K562 (cell line): ENCODE measurements around the gene SOCS3. TPM values are rescaled to one million over a fixed set of nuclear protein-coding genes. Genes with fewer than 3 reads are reported as not detected.
A peak's percentile ranks its signal among the peaks of the same experiment; 100 is the strongest.

Experiments used
- ATAC-seq: fragments of 200-7000 bp; cut with Tn5 transposase; 3 replicates; pipeline ENCODE4 v1.9.1; 2020; ENCODE audit warnings: moderate library complexity
- BruUV-seq: library from RNA; stranded (reverse); fragments of 400-500 nt; replicated peaks from 2 replicates; lab custom pipeline; 2021; lab: Mats Ljungman, UMichigan
- CTCF ChIA-PET: fragments of 300-600 bp; formaldehyde crosslinking; extraction: SDS; loops from one replicate; lab custom pipeline; 2021; ENCODE audit warnings: low intra/inter-chr PET ratio; lab: Yijun Ruan, JAX
- POLR2A ChIA-PET: fragments of 300-600, 350-650 bp; sonication (Branson Sonifier 250); formaldehyde crosslinking; extraction: SDS; loops from one replicate; lab custom pipeline; 2021; ENCODE audit warnings: antibody characterized with exemption, inconsistent platforms; lab: Yijun Ruan, JAX
- DNase-seq, 4 experiments: peaks; one replicate each; pipeline versions ENCODE4 v3.0.0 to v3.0.0-alpha.2; 2011 to 2018; ENCODE audit warnings: low spot score in 3 of 4, mixed read lengths in 3 of 4; ENCODE audit errors: extremely low read depth in 1 of 4
- FAIRE-seq: peaks from 2 replicates; lab custom pipeline; 2011; peaks lifted over from hg19 to GRCh38; lab: Jason Lieb, UNC
- H2AFZ ChIP-seq: 2 replicates; pipeline ENCODE4 v1.6.0; 2011; ENCODE audit warnings: low read depth, low read length, control low read depth, inconsistent platforms
- H3K27ac ChIP-seq: fragments of 200-600 bp; 3 replicates; pipeline ENCODE4 v1.8.0; 2011; ENCODE audit warnings: low read depth, mild to moderate bottlenecking, control low read depth, inconsistent platforms, low read length, moderate library complexity, mixed read lengths; ENCODE audit errors: extremely low read depth
- H3K27me3 ChIP-seq, 2 experiments: fragments of 300-600 bp in 1 of 2; 2 replicates in 1 of 2; 3 replicates in 1 of 2; pipeline versions ENCODE4 v1.6.0 to v1.8.0; 2011; ENCODE audit warnings: inconsistent platforms in 2 of 2, low read length in 2 of 2, mild to moderate bottlenecking in 1 of 2, mixed read lengths in 1 of 2, moderate library complexity in 1 of 2; ENCODE audit not compliant: control insufficient read depth in 2 of 2, insufficient read depth in 2 of 2
- H3K36me3 ChIP-seq: fragments of 300-600 bp; 3 replicates; pipeline ENCODE4 v1.8.0; 2011; ENCODE audit warnings: mild to moderate bottlenecking, low read length, inconsistent platforms; ENCODE audit not compliant: control insufficient read depth, insufficient read depth
- H3K4me1 ChIP-seq, 2 experiments: fragments of 200-600 bp in 1 of 2; replicated peaks in 1 of 2; 2 replicates in 1 of 2; 3 replicates in 1 of 2; pipeline versions ENCODE4 v1.5.1 to v1.8.0; 2011; ENCODE audit warnings: inconsistent platforms in 2 of 2, low read length in 2 of 2, mild to moderate bottlenecking in 1 of 2, mixed read lengths in 1 of 2, moderate library complexity in 1 of 2; ENCODE audit not compliant: control insufficient read depth in 2 of 2, insufficient read depth in 2 of 2
- H3K4me2 ChIP-seq: 2 replicates; pipeline ENCODE4 v1.6.1; 2011; ENCODE audit warnings: low read length, control low read depth, inconsistent platforms, mixed read lengths; ENCODE audit not compliant: insufficient read depth
- H3K4me3 ChIP-seq: fragments of 200-600 bp; sonication (generic), shearing (Covaris generic); 2 replicates; pipeline ENCODE4 v1.5.1; 2016; ENCODE audit warnings: control low read depth, inconsistent platforms
- H3K79me2 ChIP-seq: fragments of 200-600 bp; 3 replicates; pipeline ENCODE4 v1.8.0; 2011; ENCODE audit warnings: low read length, inconsistent platforms; ENCODE audit not compliant: control insufficient read depth, insufficient read depth
- H3K9ac ChIP-seq, 2 experiments: 2 replicates each; pipeline versions ENCODE4 v1.6.0 to v1.6.1; 2011; ENCODE audit warnings: low read depth in 2 of 2, low read length in 2 of 2, control low read depth in 1 of 2, inconsistent platforms in 1 of 2, mild to moderate bottlenecking in 1 of 2, mixed read lengths in 1 of 2; ENCODE audit not compliant: insufficient read depth in 1 of 2
- H3K9me1 ChIP-seq: one replicate; pipeline ENCODE4 v1.6.0; 2011; ENCODE audit warnings: inconsistent platforms, mild to moderate bottlenecking, low read length, moderate library complexity; ENCODE audit not compliant: control insufficient read depth, insufficient read depth
- H3K9me3 ChIP-seq: replicated peaks from 2 replicates; pipeline ENCODE4 v1.5.1; 2011; ENCODE audit warnings: low read depth, low read length, inconsistent platforms; ENCODE audit not compliant: control insufficient read depth, insufficient read depth
- H4K20me1 ChIP-seq: replicated peaks from 2 replicates; pipeline ENCODE4 v1.6.1; 2011; ENCODE audit warnings: low read length, inconsistent platforms, mixed read lengths; ENCODE audit not compliant: control insufficient read depth, insufficient read depth
- HIVEP1 ChIP-seq: fragments of 250-450 bp; sonication (Bioruptor Pico); IDR thresholded peaks from 2 replicates; pipeline ENCODE4 v1.4.0; 2020; ENCODE audit warnings: mild to moderate bottlenecking
- PHF21A ChIP-seq: fragments of 450-650 bp; IDR thresholded peaks from 2 replicates; pipeline ENCODE4 v1.6.1; 2017; ENCODE audit warnings: low read depth, borderline replicate concordance
- RAD51 ChIP-seq: fragments of 450-650 bp; IDR thresholded peaks from 2 replicates; pipeline ENCODE4 v1.7.1; 2016; ENCODE audit warnings: low read depth, mild to moderate bottlenecking, borderline replicate concordance
- SP2 ChIP-seq: IDR thresholded peaks from 2 replicates; pipeline ENCODE4 v1.6.1; 2011; ENCODE audit warnings: mild to moderate bottlenecking, low read depth, low read length, moderate library complexity; ENCODE audit not compliant: poor library complexity, severe bottlenecking; ENCODE audit errors: extremely low read depth
- SRSF3 ChIP-seq: fragments of 200-400 bp; formaldehyde crosslinking; IDR thresholded peaks from 2 replicates; pipeline ENCODE4 v1.6.1; 2016; ENCODE audit warnings: mild to moderate bottlenecking, low read length, moderate library complexity; ENCODE audit not compliant: insufficient read depth
- ZFX ChIP-seq: sonication (generic); formaldehyde crosslinking; IDR thresholded peaks from 2 replicates; pipeline ENCODE4 v1.8.0; 2022; ENCODE audit warnings: mild to moderate bottlenecking, missing genetic modification reagents, moderate library complexity
- ZNF384 ChIP-seq: IDR thresholded peaks from 2 replicates; pipeline ENCODE4 v1.6.1; 2012; ENCODE audit warnings: low read depth, low read length, improper control_type of control experiment
- ZNF766 ChIP-seq: fragments of 200-800 bp; sonication (Bioruptor generic); conservative IDR thresholded peaks from 2 replicates; pipeline ENCODE4 v1.6.1; 2016; ENCODE audit warnings: missing genetic modification characterization, missing compliant biosample characterization
- WGBS: fragments of 100-300 bp; shearing (Covaris generic); methylation state at CpG from one replicate; pipeline ENCODE4 v1.1.6; 2016; ENCODE audit warnings: low coverage, mixed read lengths; ENCODE audit not compliant: insufficient coverage; ENCODE audit errors: missing lambda C conversion rate; 5-methylcytosine and 5-hydroxymethylcytosine counted together
- in situ Hi-C: fragments of 300-500 bp; cut with MboI; formaldehyde crosslinking; loops from 4 replicates; pipeline ENCODE4 v1.15.0; 2018; ENCODE audit warnings: inconsistent platforms, mixed read lengths
- intact Hi-C: fragments of 100-400 bp; cut with micrococcal nuclease; formaldehyde crosslinking; loops from 2 replicates; pipeline ENCODE4 v1.14.2; 2022
- polyA plus RNA-seq, 8 experiments: library from polyadenylated mRNA; depleted of rRNA in 4 of 8; stranded (reverse) in 5 of 8; unstranded in 3 of 8; fragments of >200 nt; fragmentation: Nextera tagmentation in 2 of 8; fragmentation: Illumina TruSeq in 1 of 8; extraction: Ambion mirVana in 2 of 8; extraction: Trizol in 1 of 8; gene quantifications; 2 replicates each; pipeline versions ENCODE4 v1.2.1 to v1.2.3, GENCODE V29; 2011 to 2014; ENCODE audit warnings: inconsistent platforms in 1 of 8, missing spikeins in 1 of 8
- total RNA-seq, 7 experiments: library from RNA; depleted of rRNA in 6 of 7; stranded (reverse); fragments of >200 nt in 6 of 7; fragmentation: Illumina TruSeq in 2 of 7; extraction: Trizol in 2 of 7; gene quantifications; 2 replicates each; pipeline versions ENCODE4 v1.2.1 to v1.2.3, GENCODE V29; 2011 to 2021; ENCODE audit warnings: low replicate concordance in 1 of 7
- TF ChIP-seq, protein P1 (sequence below), 3 experiments: IDR thresholded peaks in 2 of 3; conservative IDR thresholded peaks in 1 of 3; 2 replicates each; pipeline ENCODE4 v1.5.1; 2011 to 2012; ENCODE audit warnings: low read length in 3 of 3, mild to moderate bottlenecking in 3 of 3, control low read depth in 2 of 3, improper control_type of control experiment in 1 of 3, inconsistent platforms in 1 of 3, low read depth in 1 of 3, mixed read lengths in 1 of 3, moderate library complexity in 1 of 3; ENCODE audit not compliant: insufficient read depth in 2 of 3
- TF ChIP-seq, protein P2 (sequence below), 2 experiments: IDR thresholded peaks in 1 of 2; conservative IDR thresholded peaks in 1 of 2; 2 replicates each; pipeline ENCODE4 v1.6.1; 2016; ENCODE audit warnings: low read depth in 2 of 2, mild to moderate bottlenecking in 1 of 2, missing compliant biosample characterization in 1 of 2, missing genetic modification characterization in 1 of 2, moderate library complexity in 1 of 2
- TF ChIP-seq, protein P3 (sequence below): fragments of 250-450 bp; sonication (Bioruptor Pico); IDR thresholded peaks from 2 replicates; pipeline ENCODE4 v1.8.0; 2022; ENCODE audit warnings: inconsistent platforms
- TF ChIP-seq, protein P4 (sequence below): fragments of 450-650 bp; IDR thresholded peaks from 2 replicates; pipeline ENCODE4 v1.6.1; 2016

SOCS3 gene
- total and polyA plus RNA-seq, 9 of the 15 experiments (the other 6 are each of a cell fraction or from before 2014, with no cell fraction given) = 0.56 to 38.9 (median 13.7) TPM

DNA sequence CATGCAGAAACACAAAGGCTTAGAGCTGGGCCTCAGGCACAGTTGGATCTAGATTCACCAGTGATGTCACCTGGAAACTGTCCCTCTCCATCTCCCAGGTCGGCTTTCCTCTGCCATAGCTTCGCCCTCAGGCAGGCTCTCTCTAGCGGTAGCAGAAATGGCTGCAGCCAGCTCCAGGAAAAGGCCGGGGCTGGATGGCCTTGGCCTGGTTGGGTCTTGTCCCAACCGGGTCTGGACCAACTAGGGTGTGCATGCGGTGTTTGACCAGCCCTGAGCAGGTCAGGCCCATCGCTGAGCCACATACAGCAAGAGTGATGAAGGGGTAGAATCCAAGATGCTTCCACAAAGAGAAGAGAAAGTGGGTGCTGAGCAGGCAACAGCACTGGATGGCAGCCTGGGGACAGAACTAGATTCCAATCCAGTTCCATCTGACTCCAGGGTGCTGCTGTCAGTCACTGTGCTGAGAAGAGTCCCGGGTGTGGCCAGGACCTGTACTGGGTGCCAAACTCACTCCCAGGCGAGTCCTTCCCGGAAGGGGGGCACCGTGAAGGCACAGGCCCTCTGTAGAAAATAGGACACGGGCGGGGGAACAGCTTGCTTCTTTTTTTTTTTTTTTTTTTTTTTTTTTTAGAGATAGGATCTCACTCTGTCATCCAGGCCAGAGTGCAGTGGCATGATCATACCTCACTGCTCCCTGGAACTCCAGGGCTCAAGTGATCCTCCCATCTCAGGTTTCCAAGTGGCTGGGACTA, 51.8 kb downstream of the SOCS3 start:
- 46% methylated on average over 9 of the region's 13 CpGs for WGBS
- intact Hi-C loops = no loop called here
- DNase-seq (peak; percentile 35 to 52 (median 44)), ATAC-seq (peak; percentile 79), FAIRE-seq (no peak)
- H3K4me3 ChIP-seq = no peak overlapping the region
- H3K4me1 ChIP-seq = peaks cover 9 to 16% of the 10 kb centered on the region in 2 experiments; a peak in 4 of 5 replicates
- H4K20me1 ChIP-seq = no peaks in the 10 kb centered on the region
- no peak overlapping the region; the same call in none of the 2 replicates for H3K4me2 ChIP-seq
- no peaks in the 10 kb centered on the region for H3K27me3 ChIP-seq
- POLR2A ChIA-PET = interaction anchor here (0.6 kb wide), 1 partner anchor 128 kb away, joined by 3 read pairs; no protein-coding TSS in a partner anchor
- H3K9me1 ChIP-seq = no peaks in the 10 kb centered on the region
- H3K36me3 ChIP-seq = no peaks in the 10 kb centered on the region
- H3K9me3 ChIP-seq = peaks cover 4% of the 10 kb centered on the region
- peak overlapping the region; percentile 4 to 80; a peak in 3 of 4 replicates for H3K9ac ChIP-seq
- no TSS peak for BruUV-seq
- in situ Hi-C loops = no loop called here
- H3K79me2 ChIP-seq = no peaks in the 10 kb centered on the region
- peak overlapping the region; percentile 73 for H2AFZ ChIP-seq
- peak overlapping the region; percentile 3; the same call in 1 of the 3 replicates for H3K27ac ChIP-seq
- CTCF ChIA-PET = no interaction called here
- TF ChIP-seq HIVEP1 (CRISPR knock-in tag) (no peak), ZFX (CRISPR knock-in tag) (peak; percentile 53), ZNF766 (0 out of 2 replicates have a peak, but pooled peaks have one; percentile 19), RAD51 (no peak), SRSF3 (no peak), SP2 (no peak), ZNF384 (peak; percentile 95), PHF21A (no peak)
- TF ChIP-seq, protein P1, sequence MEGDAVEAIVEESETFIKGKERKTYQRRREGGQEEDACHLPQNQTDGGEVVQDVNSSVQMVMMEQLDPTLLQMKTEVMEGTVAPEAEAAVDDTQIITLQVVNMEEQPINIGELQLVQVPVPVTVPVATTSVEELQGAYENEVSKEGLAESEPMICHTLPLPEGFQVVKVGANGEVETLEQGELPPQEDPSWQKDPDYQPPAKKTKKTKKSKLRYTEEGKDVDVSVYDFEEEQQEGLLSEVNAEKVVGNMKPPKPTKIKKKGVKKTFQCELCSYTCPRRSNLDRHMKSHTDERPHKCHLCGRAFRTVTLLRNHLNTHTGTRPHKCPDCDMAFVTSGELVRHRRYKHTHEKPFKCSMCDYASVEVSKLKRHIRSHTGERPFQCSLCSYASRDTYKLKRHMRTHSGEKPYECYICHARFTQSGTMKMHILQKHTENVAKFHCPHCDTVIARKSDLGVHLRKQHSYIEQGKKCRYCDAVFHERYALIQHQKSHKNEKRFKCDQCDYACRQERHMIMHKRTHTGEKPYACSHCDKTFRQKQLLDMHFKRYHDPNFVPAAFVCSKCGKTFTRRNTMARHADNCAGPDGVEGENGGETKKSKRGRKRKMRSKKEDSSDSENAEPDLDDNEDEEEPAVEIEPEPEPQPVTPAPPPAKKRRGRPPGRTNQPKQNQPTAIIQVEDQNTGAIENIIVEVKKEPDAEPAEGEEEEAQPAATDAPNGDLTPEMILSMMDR (IDR thresholded peaks at IDR 0.05 in 2 of 3, conservative IDR thresholded peaks at IDR 0.05 in 1 of 3; ENCODE audit: insufficient read depth in 2 of 3, low read depth in 1 of 3, low read length in 3 of 3) = peak in 1 of 3 experiments; percentile 16; a peak in 1 of 6 replicates
- TF ChIP-seq, protein P2, sequence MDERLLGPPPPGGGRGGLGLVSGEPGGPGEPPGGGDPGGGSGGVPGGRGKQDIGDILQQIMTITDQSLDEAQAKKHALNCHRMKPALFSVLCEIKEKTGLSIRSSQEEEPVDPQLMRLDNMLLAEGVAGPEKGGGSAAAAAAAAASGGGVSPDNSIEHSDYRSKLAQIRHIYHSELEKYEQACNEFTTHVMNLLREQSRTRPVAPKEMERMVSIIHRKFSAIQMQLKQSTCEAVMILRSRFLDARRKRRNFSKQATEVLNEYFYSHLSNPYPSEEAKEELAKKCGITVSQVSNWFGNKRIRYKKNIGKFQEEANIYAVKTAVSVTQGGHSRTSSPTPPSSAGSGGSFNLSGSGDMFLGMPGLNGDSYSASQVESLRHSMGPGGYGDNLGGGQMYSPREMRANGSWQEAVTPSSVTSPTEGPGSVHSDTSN (CRISPR knock-in tag; IDR thresholded peaks at IDR 0.05; ENCODE audit: low read depth) = no peak
- TF ChIP-seq, protein P2 (tag; conservative IDR thresholded peaks at IDR 0.05; ENCODE audit: low read depth) = peak; percentile 50
- TF ChIP-seq, protein P3, sequence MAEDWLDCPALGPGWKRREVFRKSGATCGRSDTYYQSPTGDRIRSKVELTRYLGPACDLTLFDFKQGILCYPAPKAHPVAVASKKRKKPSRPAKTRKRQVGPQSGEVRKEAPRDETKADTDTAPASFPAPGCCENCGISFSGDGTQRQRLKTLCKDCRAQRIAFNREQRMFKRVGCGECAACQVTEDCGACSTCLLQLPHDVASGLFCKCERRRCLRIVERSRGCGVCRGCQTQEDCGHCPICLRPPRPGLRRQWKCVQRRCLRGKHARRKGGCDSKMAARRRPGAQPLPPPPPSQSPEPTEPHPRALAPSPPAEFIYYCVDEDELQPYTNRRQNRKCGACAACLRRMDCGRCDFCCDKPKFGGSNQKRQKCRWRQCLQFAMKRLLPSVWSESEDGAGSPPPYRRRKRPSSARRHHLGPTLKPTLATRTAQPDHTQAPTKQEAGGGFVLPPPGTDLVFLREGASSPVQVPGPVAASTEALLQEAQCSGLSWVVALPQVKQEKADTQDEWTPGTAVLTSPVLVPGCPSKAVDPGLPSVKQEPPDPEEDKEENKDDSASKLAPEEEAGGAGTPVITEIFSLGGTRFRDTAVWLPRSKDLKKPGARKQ (CRISPR knock-in tag) = no peak
- TF ChIP-seq, protein P4, sequence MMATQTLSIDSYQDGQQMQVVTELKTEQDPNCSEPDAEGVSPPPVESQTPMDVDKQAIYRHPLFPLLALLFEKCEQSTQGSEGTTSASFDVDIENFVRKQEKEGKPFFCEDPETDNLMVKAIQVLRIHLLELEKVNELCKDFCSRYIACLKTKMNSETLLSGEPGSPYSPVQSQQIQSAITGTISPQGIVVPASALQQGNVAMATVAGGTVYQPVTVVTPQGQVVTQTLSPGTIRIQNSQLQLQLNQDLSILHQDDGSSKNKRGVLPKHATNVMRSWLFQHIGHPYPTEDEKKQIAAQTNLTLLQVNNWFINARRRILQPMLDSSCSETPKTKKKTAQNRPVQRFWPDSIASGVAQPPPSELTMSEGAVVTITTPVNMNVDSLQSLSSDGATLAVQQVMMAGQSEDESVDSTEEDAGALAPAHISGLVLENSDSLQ = peak; percentile 83
